GM12874 (cell line): ENCODE results near the gene SLC25A43.
A peak's percentile ranks its signal among the peaks of the same experiment; 100 is the strongest.

Experiments used
- TF ChIP-seq, protein P1 (sequence below): IDR thresholded peaks from 2 replicates; pipeline ENCODE4 v1.5.1; 2011; ENCODE audit warnings: low read depth, mild to moderate bottlenecking, control low read depth, low read length, moderate library complexity; ENCODE audit not compliant: insufficient read depth

The SLC25A43 gene

DNA sequence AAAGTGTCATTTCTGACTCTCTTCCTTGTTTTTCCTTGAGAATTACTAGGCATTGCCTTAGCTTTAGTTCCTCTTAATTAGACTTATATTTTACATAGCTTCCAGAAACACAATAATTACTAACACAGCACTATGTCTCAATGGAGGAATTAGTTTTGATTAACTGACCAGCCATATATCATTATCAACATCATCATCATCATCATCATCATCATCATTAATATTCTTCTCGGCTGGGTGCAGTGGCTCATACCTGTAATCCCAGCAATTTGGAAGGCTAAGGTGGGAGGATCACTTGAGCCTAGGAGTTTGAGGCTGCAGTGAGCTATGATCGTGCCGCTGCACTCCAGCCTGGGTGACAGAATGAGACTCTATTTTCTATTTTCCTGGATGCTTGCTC, 66.4 kb downstream of the SLC25A43 start:
- TF ChIP-seq, protein P1, sequence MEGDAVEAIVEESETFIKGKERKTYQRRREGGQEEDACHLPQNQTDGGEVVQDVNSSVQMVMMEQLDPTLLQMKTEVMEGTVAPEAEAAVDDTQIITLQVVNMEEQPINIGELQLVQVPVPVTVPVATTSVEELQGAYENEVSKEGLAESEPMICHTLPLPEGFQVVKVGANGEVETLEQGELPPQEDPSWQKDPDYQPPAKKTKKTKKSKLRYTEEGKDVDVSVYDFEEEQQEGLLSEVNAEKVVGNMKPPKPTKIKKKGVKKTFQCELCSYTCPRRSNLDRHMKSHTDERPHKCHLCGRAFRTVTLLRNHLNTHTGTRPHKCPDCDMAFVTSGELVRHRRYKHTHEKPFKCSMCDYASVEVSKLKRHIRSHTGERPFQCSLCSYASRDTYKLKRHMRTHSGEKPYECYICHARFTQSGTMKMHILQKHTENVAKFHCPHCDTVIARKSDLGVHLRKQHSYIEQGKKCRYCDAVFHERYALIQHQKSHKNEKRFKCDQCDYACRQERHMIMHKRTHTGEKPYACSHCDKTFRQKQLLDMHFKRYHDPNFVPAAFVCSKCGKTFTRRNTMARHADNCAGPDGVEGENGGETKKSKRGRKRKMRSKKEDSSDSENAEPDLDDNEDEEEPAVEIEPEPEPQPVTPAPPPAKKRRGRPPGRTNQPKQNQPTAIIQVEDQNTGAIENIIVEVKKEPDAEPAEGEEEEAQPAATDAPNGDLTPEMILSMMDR = no peak

DNA sequence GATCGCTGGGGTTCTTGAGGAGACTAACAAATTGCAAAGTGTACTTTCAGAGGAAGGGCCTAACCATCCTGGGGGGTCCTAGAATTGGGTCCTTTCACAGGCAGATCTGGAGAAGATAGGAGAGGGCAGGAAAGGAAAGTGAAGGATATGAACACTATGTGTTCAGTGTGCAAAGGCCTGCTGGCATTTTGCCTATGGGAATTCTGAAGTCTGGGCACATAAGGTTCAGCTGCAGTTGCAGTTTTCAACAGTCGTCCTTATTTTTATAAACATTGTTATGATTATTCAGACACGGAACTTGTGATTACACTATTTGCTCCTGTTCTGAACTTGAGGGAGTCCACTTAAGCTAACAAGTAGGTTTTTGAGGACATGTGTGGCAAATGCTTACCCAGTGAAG, 67.8 kb downstream of the SLC25A43 start:
- TF ChIP-seq, protein P1 = no peak

DNA sequence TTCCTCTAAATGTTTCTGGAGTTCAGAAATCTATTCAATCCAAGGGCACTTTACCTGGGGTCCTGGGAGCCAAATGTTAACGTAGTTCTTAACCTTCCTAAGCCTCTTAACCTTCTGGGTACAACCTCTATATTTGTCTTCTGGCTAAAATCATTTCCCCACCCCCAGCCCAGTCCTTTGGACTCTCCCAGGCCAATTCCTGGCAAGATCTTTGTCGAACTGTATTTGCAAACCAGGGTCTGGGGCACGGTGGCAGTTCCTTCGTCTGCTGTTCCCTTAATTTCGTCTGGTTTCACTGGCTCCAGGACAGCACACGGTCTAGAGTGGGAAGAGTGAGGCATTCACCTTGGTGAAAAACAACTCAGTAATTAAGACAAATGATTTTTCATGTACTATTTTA, 68.3 kb downstream of the SLC25A43 start:
- TF ChIP-seq, protein P1 = no peak

DNA sequence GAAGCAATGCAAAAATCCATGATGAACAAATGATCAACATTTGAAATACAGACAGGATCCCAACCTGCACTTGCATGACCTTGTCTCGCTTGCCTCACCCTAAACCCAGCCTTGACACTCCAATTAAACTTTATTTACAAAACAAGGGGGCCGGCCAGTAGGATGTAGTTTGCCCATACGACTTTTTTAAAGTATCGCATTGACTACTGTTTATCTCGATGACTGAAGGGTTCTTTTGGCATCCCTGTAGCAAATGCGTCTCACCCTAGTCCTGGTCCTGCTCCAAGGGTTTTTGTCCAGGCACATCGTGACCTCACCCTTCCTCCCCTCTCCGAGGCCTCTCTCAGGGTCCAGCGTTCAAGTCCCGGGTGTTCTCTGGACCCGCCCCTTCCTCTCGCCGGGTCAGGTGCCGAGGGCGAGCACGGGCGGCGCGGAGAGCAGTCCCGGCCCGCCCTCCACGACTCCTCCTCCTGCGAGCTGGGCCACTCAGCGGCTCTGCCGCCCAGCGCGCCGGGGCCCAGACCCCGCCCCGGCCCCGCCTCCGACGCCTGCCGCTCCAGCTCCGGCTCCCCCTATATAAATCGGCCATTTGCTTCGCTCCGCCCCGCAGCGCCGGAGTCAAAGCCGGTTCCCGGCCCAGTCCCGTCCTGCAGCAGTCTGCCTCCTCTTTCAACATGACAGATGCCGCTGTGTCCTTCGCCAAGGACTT, 68.9 kb downstream of the SLC25A43 start, which contains the start of gene SLC25A5:
SLC25A5 (plus strand) TSS at position 603 of the 709 bp plus-strand sequence; CDS start at position 675, 72 bp downstream.
- TF ChIP-seq, protein P1 = no peak

DNA sequence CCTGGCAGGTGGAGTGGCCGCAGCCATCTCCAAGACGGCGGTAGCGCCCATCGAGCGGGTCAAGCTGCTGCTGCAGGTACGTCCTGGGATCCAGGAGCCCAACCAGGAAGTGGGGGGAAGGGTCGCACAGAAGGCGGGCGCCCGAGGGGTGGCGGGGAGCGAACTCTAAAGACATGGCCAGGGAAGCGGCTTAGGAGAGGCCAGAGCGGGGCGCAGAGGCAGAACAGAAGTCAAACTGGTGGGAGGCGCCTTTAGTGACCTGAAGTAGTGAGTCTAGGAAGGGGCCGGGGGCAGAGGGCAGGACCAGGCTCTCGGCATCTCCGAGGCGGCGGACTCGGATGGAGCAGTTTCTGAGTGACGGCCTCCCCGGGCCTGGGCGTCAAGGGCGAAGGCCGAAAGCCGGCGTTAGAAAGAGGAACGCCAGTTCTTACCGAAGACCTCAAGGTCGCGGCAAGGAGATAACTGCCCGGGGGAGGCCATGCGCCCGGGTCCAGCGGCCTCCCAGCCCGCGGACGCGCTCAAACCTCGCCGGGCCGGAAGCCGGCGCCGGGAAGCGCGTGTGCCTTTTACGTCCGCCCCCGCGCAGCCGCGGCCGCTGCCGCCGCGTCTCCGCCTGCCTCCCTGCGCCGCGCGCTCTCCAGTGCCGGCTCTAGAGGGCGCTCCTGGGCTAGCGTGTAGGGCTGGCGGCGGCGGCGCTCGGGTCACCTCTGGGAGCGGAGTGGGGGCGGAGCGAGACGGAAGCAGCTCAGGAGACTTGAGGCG, 69.6 kb downstream of the SLC25A43 start:
- TF ChIP-seq, protein P1 = peak; percentile 67

DNA sequence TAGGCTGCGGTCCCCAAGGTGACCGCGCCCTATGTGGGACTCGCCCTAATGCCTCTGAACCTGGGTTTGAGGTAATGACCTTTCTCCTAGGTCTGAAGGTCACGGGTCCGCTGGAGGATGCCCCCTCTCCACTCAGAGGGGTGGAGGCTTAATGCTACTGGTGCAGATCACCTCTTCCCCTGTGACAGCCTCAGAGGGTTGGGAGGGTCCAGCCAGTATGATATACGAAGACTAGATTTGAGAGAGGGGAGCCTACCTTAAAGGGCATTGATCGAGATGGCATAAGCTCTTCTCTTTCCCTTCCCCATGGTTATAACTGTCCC, 70.1 kb downstream of the SLC25A43 start:
- TF ChIP-seq, protein P1 = no peak

DNA sequence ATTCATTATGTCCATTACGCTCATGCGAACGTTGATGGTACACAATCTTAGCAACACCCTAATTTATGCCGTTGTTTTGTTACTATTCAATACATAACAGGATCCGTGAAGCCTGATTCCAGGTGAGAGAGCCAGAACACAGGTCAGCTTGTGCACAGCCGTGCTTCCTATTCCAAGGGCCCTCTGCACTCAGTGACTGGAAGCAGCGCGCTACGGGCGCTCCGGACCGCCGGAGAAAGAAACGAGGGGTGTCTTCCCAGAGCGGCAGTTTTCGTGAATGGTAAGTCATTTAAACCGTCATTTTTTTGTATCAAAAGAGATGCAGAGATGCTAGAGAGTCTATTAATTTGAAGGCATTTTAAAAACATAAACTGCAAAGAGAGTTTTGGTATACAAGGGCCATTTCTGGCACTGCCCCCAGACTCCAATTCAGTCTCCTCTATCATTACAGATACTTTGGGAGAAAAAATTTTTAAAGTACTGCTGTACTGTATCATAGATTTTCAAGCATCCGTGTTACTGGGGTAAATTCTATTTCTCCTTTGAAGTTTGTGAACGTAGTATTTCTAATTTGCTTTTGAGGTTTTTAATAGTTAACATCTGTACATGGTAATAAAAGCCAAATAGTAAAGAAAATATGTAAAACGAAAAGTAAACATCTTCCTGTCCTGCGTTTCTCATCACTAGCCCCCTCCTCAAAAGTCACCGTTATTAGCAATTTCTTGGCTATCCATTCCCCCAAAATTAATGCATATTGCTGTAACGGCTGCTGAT, 75.7 kb downstream of the SLC25A43 start:
- TF ChIP-seq, protein P1 = no peak
